RWPE2 (cell line): ENCODE measurements around the gene BMX.

Experiments
- ATAC-seq: fragments of 200-7000 bp; cut with Tn5 transposase; 3 replicates; pipeline ENCODE4 v1.9.1; 2021; ENCODE audit warnings: low read depth
- DNase-seq: peaks from one replicate; pipeline ENCODE4 v3.0.0-alpha.2; 2020; ENCODE audit warnings: low spot score
- H3K27ac ChIP-seq: fragments of 450-650 bp; 2 replicates; pipeline ENCODE4 v1.5.1; 2017; ENCODE audit warnings: mild to moderate bottlenecking; ENCODE audit not compliant: poor library complexity, severe bottlenecking
- H3K27me3 ChIP-seq: fragments of 250-450 bp; sonication (Bioruptor Pico); 2 replicates; pipeline ENCODE4 v1.5.1; 2021; ENCODE audit warnings: mild to moderate bottlenecking, moderate library complexity; ENCODE audit not compliant: insufficient read depth, poor library complexity, severe bottlenecking
- H3K36me3 ChIP-seq: fragments of 250-450 bp; sonication (Bioruptor Pico); 2 replicates; pipeline ENCODE4 v1.5.1; 2020; ENCODE audit warnings: low read depth, mild to moderate bottlenecking, moderate library complexity
- H3K4me1 ChIP-seq: fragments of 250-450 bp; sonication (Bioruptor Pico); 2 replicates; pipeline ENCODE4 v1.5.1; 2021; ENCODE audit warnings: mild to moderate bottlenecking, moderate library complexity; ENCODE audit not compliant: insufficient read depth, poor library complexity, severe bottlenecking
- H3K4me3 ChIP-seq: fragments of 250-450 bp; sonication (Bioruptor Pico); 2 replicates; pipeline ENCODE4 v1.5.1; 2021; ENCODE audit warnings: mild to moderate bottlenecking, moderate library complexity; ENCODE audit not compliant: severe bottlenecking
- H3K9me3 ChIP-seq: fragments of 250-450 bp; sonication (Bioruptor Pico); 2 replicates; pipeline ENCODE4 v1.5.1; 2021; ENCODE audit warnings: mild to moderate bottlenecking, moderate library complexity; ENCODE audit not compliant: severe bottlenecking
- TF ChIP-seq, protein P1 (sequence below): fragments of 450-650 bp; IDR thresholded peaks from one replicate; pipeline ENCODE4 v1.5.1; 2017; ENCODE audit warnings: mild to moderate bottlenecking, moderate library complexity; ENCODE audit not compliant: poor library complexity, severe bottlenecking

BMX gene

DNA sequence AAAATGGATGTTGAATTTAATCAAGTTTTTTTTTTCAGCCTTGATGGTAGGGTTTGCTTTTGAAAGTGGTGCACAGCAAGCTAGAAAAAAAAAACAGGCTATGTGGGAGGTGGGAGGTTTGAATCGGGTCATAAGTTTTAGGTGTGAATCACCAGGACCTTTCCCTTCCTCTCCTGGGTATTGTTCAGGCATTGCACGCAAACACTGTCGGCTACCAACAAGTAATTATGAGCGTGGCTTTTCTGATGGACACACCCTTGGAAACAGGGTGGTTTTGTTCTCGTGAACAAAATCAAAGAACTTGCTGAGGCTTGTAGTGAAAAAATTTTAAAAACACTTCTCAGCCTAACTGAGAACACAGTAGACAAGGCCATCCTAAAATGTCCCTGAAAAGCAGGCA lies 25.6 kb upstream of the BMX start:
- ATAC-seq = peak; percentile 78
- Histone ChIP-seq H3K9me3 (no peaks in the 10 kb centered on the region), H3K4me1 (peaks cover 12% of the 10 kb centered on the region), H3K36me3 (no peaks in the 10 kb centered on the region), H3K4me3 (no peak overlapping the region), H3K27me3 (no peaks in the 10 kb centered on the region), H3K27ac (peak overlapping the region; percentile 30)
- DNase-seq = no peak
- TF ChIP-seq, protein P1, sequence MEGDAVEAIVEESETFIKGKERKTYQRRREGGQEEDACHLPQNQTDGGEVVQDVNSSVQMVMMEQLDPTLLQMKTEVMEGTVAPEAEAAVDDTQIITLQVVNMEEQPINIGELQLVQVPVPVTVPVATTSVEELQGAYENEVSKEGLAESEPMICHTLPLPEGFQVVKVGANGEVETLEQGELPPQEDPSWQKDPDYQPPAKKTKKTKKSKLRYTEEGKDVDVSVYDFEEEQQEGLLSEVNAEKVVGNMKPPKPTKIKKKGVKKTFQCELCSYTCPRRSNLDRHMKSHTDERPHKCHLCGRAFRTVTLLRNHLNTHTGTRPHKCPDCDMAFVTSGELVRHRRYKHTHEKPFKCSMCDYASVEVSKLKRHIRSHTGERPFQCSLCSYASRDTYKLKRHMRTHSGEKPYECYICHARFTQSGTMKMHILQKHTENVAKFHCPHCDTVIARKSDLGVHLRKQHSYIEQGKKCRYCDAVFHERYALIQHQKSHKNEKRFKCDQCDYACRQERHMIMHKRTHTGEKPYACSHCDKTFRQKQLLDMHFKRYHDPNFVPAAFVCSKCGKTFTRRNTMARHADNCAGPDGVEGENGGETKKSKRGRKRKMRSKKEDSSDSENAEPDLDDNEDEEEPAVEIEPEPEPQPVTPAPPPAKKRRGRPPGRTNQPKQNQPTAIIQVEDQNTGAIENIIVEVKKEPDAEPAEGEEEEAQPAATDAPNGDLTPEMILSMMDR = no peak

DNA sequence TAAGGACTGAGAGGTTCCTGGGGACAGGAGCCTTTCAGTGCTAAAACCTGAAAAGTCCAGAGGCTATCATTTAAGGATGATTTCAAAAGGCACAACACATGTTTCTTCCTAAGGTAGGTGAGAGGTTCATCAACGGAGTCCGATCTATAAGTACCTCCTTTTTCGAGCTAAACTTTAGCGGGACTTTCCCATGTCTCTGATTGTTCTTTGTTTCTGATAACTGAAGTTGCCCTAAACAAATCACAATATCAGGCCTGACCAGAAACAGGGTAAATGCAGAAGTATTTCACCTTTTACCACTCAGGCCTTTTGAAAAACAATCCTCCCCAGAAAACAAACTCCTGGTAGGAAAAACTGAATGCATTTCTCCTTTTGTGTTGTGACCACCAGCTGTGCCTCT lies 25.1 kb upstream of the BMX start:
- H3K27me3 ChIP-seq = no peaks in the 10 kb centered on the region
- peaks cover 12% of the 10 kb centered on the region for H3K4me1 ChIP-seq
- TF ChIP-seq, protein P1 = no peak
- no peak overlapping the region for H3K4me3 ChIP-seq
- no peaks in the 10 kb centered on the region for H3K9me3 ChIP-seq
- H3K27ac ChIP-seq = peak overlapping the region; percentile 30
- no peak for DNase-seq
- ATAC-seq = no peak
- H3K36me3 ChIP-seq = no peaks in the 10 kb centered on the region

DNA sequence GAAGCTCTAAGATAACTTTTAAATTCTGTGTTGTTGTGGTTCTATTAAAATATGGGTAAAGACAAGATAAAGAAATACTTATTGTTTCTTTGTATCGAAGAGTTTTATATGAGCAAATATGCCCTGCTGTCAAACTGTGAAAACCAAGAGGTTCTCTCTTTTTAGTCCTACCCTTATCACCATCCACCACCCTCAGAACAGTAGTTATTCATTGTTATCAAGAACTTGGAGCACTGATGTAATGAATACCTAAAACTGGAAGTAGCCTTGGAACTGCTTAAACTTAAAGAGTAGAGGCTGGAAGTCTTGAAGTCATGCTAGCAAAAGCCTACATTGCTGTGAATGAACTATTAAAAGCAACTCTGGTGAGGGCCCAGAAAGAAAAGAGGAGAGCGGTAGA lies 16.7 kb upstream of the BMX start:
- Histone ChIP-seq H3K27me3 (no peaks in the 10 kb centered on the region), H3K36me3 (no peaks in the 10 kb centered on the region), H3K4me3 (no peak overlapping the region), H3K4me1 (no peaks in the 10 kb centered on the region), H3K9me3 (no peaks in the 10 kb centered on the region), H3K27ac (no peak overlapping the region)
- no peak for DNase-seq
- TF ChIP-seq, protein P1 = no peak
- ATAC-seq = no peak

DNA sequence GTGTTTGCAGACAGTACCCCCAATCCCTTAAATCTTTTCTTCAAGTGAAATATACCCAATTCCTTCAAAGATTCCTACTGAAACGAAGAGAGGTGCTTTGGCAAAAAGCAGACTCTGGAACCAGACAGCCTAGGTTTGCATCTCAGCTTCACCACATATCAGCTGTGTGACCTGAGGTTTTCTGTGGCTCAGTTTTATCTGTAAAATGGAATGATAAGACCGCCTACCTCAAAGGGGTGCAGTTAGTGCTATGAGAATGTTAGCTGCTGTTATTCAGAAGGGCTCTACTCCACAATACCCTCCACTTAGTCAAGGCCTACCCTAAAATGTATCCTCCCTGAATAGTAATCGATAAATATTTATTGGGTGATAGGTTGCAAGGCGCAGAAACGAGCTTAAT lies 8.1 kb upstream of the BMX start:
- TF ChIP-seq, protein P1 = no peak
- no peak for ATAC-seq
- H3K9me3 ChIP-seq = no peaks in the 10 kb centered on the region
- peak overlapping the region; percentile 30 for H3K4me3 ChIP-seq
- no peaks in the 10 kb centered on the region for H3K27me3 ChIP-seq
- H3K27ac ChIP-seq = no peak overlapping the region
- H3K36me3 ChIP-seq = no peaks in the 10 kb centered on the region
- no peak for DNase-seq
- no peaks in the 10 kb centered on the region for H3K4me1 ChIP-seq

DNA sequence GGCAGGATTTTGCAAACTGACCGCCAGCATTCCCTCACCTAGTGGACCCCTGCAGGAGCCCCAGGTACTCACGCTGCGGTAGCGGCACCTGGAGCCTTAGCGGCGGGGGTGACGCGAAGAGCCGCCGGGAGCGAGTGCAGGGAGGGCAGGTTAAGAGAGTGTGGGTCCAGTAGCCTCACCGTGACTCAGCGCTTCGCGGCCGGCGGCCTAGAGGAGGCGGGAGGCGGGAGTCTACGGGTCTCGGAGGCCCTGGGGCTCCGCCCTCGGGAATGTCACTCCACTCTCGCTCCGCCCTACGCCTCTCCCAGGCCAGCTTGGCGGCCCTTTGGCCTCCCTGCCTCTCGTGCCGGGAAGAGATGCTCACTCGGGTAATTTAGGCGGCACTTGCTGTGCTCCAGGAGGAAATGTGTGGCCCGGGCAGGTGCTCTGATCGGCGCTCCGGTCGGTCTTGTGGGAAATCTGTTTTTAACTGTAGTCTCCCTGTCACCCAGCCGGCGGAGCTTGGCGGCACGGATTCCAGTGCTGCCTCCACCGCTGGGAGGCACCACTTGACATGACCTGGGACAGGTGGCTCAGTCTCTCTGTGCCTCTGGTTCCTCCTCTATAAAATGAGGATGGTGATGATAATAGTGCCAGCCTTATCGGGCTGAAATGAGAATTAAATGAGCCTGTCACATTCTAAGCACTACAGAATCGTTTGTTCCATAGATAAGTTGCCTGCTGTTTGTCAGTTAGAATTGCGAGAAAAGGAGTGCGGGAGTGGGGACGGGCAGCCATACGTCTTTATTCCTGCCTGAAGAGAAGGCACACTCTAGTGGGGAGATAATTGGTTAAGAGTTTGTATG lies 7.3 kb upstream of the BMX start, which contains the start of gene PIR:
Gene PIR, minus strand, starts transcription at position 216 of the 845 bp plus-strand sequence. CDS start 2,076 bp downstream, outside the sequence.
- peak within 1 kb of the TSS; percentile 30 for H3K4me3 ChIP-seq
- peak; percentile 84 for DNase-seq
- H3K27ac ChIP-seq = no peak within 1 kb of the TSS

More for the DNA sequence above, 7.3 kb upstream of the BMX start, which contains the start of gene PIR:
- H3K4me1 ChIP-seq = no peaks in the 10 kb centered on the region
- ATAC-seq = peak; percentile 100
- no peaks in the 10 kb centered on the region for H3K27me3 ChIP-seq
- TF ChIP-seq, protein P1 = peak; percentile 39
- no peaks in the 10 kb centered on the region for H3K36me3 ChIP-seq
- H3K9me3 ChIP-seq = no peaks in the 10 kb centered on the region
